CD1c-positive myeloid dendritic cell (primary cell): ENCODE data around the gene SDCBP2.

ENCODE experiments used
- DNase-seq: peaks from one replicate; pipeline ENCODE4 v3.0.0-alpha.2; 2016; ENCODE audit errors: extremely low spot score

The SDCBP2 gene

GRCh38 chr20:1331101-1331500, 2.2 kb upstream of the SDCBP2 start:
- no peak for DNase-seq

- no peak for DNase-seq
These were observed 1.3 kb upstream of the SDCBP2 start for GRCh38 chr20:1330075-1330830.

- DNase-seq, result no peak
These were observed 886 bp downstream of the SDCBP2 start for GRCh38 chr20:1327827-1328679.

- peak; percentile 97 for DNase-seq
These were observed 1.7 kb downstream of the SDCBP2 start for GRCh38 chr20:1327241-1327653.

- peak; percentile 42 for DNase-seq
These were observed 2.7 kb downstream of the SDCBP2 start for GRCh38 chr20:1326031-1326930.

- peak; percentile 99 for DNase-seq
These were observed 3.5 kb downstream of the SDCBP2 start for GRCh38 chr20:1325173-1326030.

GRCh38 chr20:1324598-1325172, 4.3 kb downstream of the SDCBP2 start:
- DNase-seq, result peak; percentile 69

GRCh38 chr20:1323830-1324597, 4.9 kb downstream of the SDCBP2 start:
- peak; percentile 37 for DNase-seq

- no peak for DNase-seq
These were observed 5.7 kb downstream of the SDCBP2 start for GRCh38 chr20:1323256-1323655.

- DNase-seq, result peak; percentile 58
These were observed 6.3 kb downstream of the SDCBP2 start for GRCh38 chr20:1322511-1323245.

GRCh38 chr20:1321654-1321939, 7.3 kb downstream of the SDCBP2 start:
- no peak for DNase-seq

- DNase-seq, result no peak
These were observed 7.9 kb downstream of the SDCBP2 start for GRCh38 chr20:1320902-1321653.

GRCh38 chr20:1320016-1320415, 8.9 kb downstream of the SDCBP2 start:
- no peak for DNase-seq

- DNase-seq, result no peak
These were observed 9.5 kb downstream of the SDCBP2 start for GRCh38 chr20:1319462-1319861.

- DNase-seq, result no peak
These were observed 9.9 kb downstream of the SDCBP2 start for GRCh38 chr20:1319051-1319450.

- no peak for DNase-seq
These were observed 11.2 kb downstream of the SDCBP2 start for GRCh38 chr20:1317545-1318255.

- DNase-seq, result no peak
These were observed 13.1 kb downstream of the SDCBP2 start for GRCh38 chr20:1315804-1316203.
